SKM-1 (cell line): ENCODE results near the gene RAB11FIP2.
A peak's percentile ranks its signal among the peaks of the same experiment; 100 is the strongest.
"Not testable (repeated sequence)": the region's sequence is repeated elsewhere in the genome, so short reads cannot be mapped to it uniquely, and the experiment has no call there.

Experiments used
- DNase-seq: peaks from one replicate; lab custom pipeline; 2025; ENCODE audit not compliant: unreplicated experiment; lab: John Stamatoyannopoulos, UW

Gene RAB11FIP2

GRCh38 chr10:118046395-118047156 lies at the start of gene RAB11FIP2:
RAB11FIP2 (minus strand) TSS chr10:118046941; CDS start chr10:118046163, 778 bp downstream.
- DNase-seq = peak; percentile 69

GRCh38 chr10:118096022-118096421 lies 49.3 kb upstream of the RAB11FIP2 start:
- DNase-seq = no peak

- no peak for DNase-seq
Observed at GRCh38 chr10:118092209-118092608, 45.5 kb upstream of the RAB11FIP2 start.

GRCh38 chr10:118080817-118081216 lies 34.1 kb upstream of the RAB11FIP2 start:
- DNase-seq = no peak

- DNase-seq = no peak
Observed at GRCh38 chr10:118076705-118077104, 30.0 kb upstream of the RAB11FIP2 start.

- no peak for DNase-seq
Observed at GRCh38 chr10:118072840-118073239, 26.1 kb upstream of the RAB11FIP2 start.

- not testable (repeated sequence) for DNase-seq
Observed at GRCh38 chr10:118067389-118067788, 20.6 kb upstream of the RAB11FIP2 start.

GRCh38 chr10:118062798-118063238 lies 16.1 kb upstream of the RAB11FIP2 start:
- no peak for DNase-seq

- DNase-seq = no peak
Observed at GRCh38 chr10:118058371-118058770, 11.6 kb upstream of the RAB11FIP2 start.

- no peak for DNase-seq
Observed at GRCh38 chr10:118057361-118057760, 10.6 kb upstream of the RAB11FIP2 start.

GRCh38 chr10:118054383-118054782 lies 7.6 kb upstream of the RAB11FIP2 start:
- DNase-seq = no peak

- no peak for DNase-seq
Observed at GRCh38 chr10:118052816-118053215, 6.1 kb upstream of the RAB11FIP2 start.

GRCh38 chr10:118047880-118048279 lies 1.1 kb upstream of the RAB11FIP2 start:
- DNase-seq = no peak

GRCh38 chr10:118047157-118047719 lies 497 bp upstream of the RAB11FIP2 start:
- DNase-seq = no peak

GRCh38 chr10:118045837-118046394 lies 825 bp downstream of the RAB11FIP2 start:
- DNase-seq = no peak

GRCh38 chr10:118045158-118045836 lies 1.4 kb downstream of the RAB11FIP2 start:
- no peak for DNase-seq

GRCh38 chr10:118042827-118043242 lies 3.9 kb downstream of the RAB11FIP2 start:
- no peak for DNase-seq

- no peak for DNase-seq
Observed at GRCh38 chr10:118042336-118042735, 4.4 kb downstream of the RAB11FIP2 start.

GRCh38 chr10:118041316-118041715 lies 5.4 kb downstream of the RAB11FIP2 start:
- DNase-seq = no peak

GRCh38 chr10:118036281-118036875 lies 10.4 kb downstream of the RAB11FIP2 start:
- DNase-seq = no peak

GRCh38 chr10:118035354-118036005 lies 11.3 kb downstream of the RAB11FIP2 start:
- peak; percentile 84 for DNase-seq
